GM10248 (cell line): ENCODE measurements around the gene ANK2.
A peak's percentile ranks its signal among the peaks of the same experiment; 100 is the strongest.

ENCODE experiments used
- CTCF ChIA-PET: fragments of 300-600 bp; sonication (Branson Sonifier 250); formaldehyde crosslinking; extraction: SDS; loops from one replicate; lab custom pipeline; 2021; ENCODE audit warnings: antibody characterized with exemption; lab: Yijun Ruan, JAX
- POLR2A ChIA-PET: fragments of 350-650 bp; sonication (Branson Sonifier 250); formaldehyde crosslinking; extraction: SDS; loops from one replicate; lab custom pipeline; 2020; ENCODE audit warnings: antibody characterized with exemption; lab: Yijun Ruan, JAX
- DNase-seq: peaks from one replicate; pipeline ENCODE4 v3.0.0; 2012; ENCODE audit errors: extremely low spot score
- TF ChIP-seq, protein P1 (sequence below): IDR thresholded peaks from 2 replicates; pipeline ENCODE4 v1.5.1; 2012; ENCODE audit warnings: mild to moderate bottlenecking, low read depth; ENCODE audit errors: extremely low read depth, missing control alignments, control extremely low read depth

Gene ANK2

DNA sequence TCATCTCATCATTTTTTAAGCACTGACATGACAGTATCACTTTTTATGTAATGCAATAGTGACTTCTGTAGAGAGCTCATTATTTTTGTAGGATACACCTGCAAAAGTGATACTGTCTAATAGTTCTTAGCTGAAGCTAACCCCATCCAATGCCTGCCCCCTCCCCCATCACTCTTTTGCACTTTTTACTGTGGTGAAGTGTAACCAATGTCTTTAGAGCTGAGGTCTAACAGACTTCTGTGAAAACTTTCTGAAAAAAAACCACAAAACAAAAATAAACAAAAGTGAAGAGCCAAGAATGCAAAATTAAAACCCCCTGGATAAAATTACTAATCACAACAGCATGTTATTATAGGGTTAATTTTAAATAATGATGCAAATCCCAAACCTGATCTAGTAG lies 301.1 kb downstream of the ANK2 start:
- ChIA-PET CTCF (interaction anchor here (0.6 to 1.2 kb wide), 2 partner anchors 12 to 19 kb away, joined by 3 read pairs; no protein-coding TSS in a partner anchor), POLR2A (no interaction called here)
- TF ChIP-seq, protein P1, sequence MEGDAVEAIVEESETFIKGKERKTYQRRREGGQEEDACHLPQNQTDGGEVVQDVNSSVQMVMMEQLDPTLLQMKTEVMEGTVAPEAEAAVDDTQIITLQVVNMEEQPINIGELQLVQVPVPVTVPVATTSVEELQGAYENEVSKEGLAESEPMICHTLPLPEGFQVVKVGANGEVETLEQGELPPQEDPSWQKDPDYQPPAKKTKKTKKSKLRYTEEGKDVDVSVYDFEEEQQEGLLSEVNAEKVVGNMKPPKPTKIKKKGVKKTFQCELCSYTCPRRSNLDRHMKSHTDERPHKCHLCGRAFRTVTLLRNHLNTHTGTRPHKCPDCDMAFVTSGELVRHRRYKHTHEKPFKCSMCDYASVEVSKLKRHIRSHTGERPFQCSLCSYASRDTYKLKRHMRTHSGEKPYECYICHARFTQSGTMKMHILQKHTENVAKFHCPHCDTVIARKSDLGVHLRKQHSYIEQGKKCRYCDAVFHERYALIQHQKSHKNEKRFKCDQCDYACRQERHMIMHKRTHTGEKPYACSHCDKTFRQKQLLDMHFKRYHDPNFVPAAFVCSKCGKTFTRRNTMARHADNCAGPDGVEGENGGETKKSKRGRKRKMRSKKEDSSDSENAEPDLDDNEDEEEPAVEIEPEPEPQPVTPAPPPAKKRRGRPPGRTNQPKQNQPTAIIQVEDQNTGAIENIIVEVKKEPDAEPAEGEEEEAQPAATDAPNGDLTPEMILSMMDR = no peak
- DNase-seq = no peak

DNA sequence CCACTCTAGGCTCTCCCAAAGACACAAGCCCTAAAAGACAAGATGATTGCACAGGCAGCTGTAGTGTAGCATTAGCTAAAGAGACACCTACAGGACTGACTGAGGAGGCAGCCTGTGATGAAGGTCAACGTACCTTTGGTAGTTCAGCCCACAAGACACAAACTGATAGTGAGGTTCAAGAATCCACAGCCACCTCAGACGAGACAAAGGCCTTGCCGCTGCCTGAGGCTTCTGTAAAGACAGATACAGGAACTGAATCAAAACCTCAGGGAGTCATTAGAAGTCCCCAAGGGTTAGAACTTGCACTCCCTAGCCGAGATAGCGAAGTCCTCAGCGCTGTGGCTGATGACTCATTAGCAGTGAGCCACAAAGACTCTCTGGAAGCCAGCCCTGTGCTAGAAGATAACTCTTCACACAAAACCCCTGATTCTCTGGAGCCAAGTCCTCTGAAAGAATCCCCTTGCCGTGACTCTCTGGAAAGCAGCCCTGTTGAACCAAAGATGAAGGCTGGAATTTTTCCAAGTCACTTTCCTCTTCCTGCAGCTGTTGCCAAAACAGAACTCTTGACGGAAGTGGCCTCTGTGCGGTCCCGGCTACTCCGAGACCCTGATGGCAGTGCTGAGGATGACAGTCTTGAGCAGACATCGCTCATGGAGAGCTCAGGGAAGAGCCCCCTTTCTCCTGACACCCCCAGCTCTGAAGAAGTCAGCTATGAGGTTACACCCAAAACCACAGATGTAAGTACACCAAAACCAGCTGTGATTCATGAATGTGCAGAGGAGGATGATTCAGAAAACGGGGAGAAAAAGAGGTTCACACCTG lies 306.3 kb downstream of the ANK2 start:
- ChIA-PET POLR2A (no interaction called here), CTCF (interaction anchor here (0.9 to 2.2 kb wide), 11 partner anchors 9 to 718 kb away, joined by 3 to 12 read pairs (median 4); no protein-coding TSS in a partner anchor)
- peak; percentile 68 for DNase-seq
- TF ChIP-seq, protein P1 = peak; percentile 34

DNA sequence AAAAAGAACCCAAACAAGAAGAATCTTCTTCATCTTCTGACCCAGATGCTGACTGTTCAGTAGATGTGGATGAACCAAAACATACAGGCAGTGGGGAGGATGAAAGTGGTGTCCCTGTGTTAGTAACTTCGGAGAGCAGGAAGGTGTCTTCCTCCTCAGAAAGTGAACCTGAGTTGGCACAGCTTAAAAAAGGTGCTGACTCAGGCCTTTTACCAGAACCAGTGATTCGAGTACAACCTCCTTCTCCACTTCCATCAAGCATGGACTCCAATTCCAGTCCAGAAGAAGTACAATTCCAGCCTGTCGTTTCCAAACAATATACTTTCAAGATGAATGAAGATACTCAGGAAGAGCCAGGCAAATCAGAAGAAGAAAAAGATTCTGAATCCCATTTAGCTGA lies 307.0 kb downstream of the ANK2 start:
- ChIA-PET CTCF (interaction anchor here (0.9 to 2.1 kb wide), 7 partner anchors 11 to 78 kb away, joined by 3 to 8 read pairs (median 4); no protein-coding TSS in a partner anchor), POLR2A (no interaction called here)
- TF ChIP-seq, protein P1 = no peak
- DNase-seq = no peak

DNA sequence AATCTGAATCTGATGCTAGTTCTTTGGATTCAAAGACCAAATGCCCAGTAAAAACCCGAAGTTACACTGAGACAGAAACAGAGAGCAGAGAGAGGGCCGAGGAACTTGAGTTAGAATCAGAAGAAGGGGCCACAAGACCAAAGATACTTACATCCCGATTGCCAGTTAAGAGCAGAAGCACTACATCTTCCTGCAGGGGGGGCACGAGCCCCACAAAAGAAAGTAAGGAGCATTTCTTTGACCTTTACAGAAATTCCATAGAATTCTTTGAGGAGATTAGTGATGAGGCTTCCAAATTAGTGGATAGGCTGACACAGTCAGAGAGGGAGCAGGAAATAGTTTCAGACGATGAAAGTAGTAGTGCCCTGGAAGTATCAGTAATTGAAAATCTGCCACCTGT lies 309.3 kb downstream of the ANK2 start:
- ChIA-PET CTCF (interaction anchor here (3.1 kb wide), 1 partner anchor 12 kb away, joined by 13 read pairs; no protein-coding TSS in a partner anchor), POLR2A (no interaction called here)
- no peak for DNase-seq
- TF ChIP-seq, protein P1 = peak; percentile 12

DNA sequence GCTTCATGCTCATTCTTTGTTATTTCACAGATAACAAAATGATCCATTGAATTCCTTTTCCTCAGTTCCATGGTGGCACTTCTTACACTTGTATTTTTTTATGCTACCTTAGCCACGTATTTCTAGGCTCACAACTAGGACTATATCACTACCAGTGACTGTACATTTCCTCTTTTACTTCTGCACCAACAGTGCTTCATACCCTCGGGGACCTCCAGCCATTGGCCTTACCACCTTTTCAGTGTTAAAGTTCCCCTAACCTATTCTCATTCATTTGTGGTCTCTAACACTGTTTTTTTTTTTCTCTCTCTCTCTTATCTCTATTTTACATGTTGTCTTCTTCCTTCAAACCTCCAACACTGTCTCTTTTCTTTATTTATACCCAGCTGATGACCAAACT lies 315.9 kb downstream of the ANK2 start:
- TF ChIP-seq, protein P1 = no peak
- ChIA-PET POLR2A (no interaction called here), CTCF (no interaction called here)
- DNase-seq = no peak

DNA sequence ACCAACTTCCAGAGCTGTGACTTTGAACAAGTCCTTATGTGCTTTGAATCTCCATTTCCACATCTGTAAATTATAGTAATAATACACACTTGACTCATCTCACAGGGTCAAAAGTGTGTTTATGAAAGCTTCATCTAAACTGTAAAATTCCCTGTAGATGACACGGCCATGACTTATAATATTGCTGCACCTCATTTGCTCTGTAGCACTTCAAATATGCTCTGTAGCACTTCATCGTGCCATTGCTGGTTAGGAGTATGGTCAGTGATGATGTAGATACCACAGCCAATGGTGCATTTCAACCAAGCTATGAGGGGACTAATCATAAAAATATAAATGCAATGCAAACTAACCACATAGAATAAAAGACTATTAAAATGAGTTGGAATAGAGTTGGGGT lies 318.6 kb downstream of the ANK2 start:
- TF ChIP-seq, protein P1 = no peak
- ChIA-PET POLR2A (no interaction called here), CTCF (interaction anchor here (1.5 to 2.0 kb wide), 2 partner anchors 15 to 27 kb away, joined by 4 to 5 read pairs; no protein-coding TSS in a partner anchor)
- DNase-seq = no peak
